GM19468 (cell line): ENCODE results near the gene DRAM1.
"Not testable (repeated sequence)": the region's sequence is repeated elsewhere in the genome, so short reads cannot be mapped to it uniquely, and the experiment has no call there.

Experiments used
- ATAC-seq: cut with Tn5 transposase; IDR thresholded peaks from one replicate; pipeline ENCODE4 v1.9.1; 2021; ENCODE audit warnings: mild to moderate bottlenecking, moderate library complexity, moderate number of reproducible peaks; ENCODE audit not compliant: unreplicated experiment; ENCODE audit errors: extremely low read depth

Gene DRAM1

GRCh38 chr12:101876861-101877805 is at the start of gene DRAM1:
Gene DRAM1, plus strand, starts transcription at chr12:101877580. Its CDS starts 210 bp downstream, at chr12:101877790.
- ATAC-seq, result peak; percentile 78

- no peak for ATAC-seq
These were observed 48.8 kb upstream of the DRAM1 start for GRCh38 chr12:101828463-101829196.

GRCh38 chr12:101829639-101830366 is 47.6 kb upstream of the DRAM1 start:
- no peak for ATAC-seq

GRCh38 chr12:101830367-101831325 is 46.7 kb upstream of the DRAM1 start, which contains the start of gene GNPTAB:
Gene GNPTAB, minus strand, starts transcription at chr12:101830959. Its CDS starts 284 bp downstream, at chr12:101830675.
- peak; percentile 87 for ATAC-seq

- ATAC-seq, result no peak
These were observed 45.4 kb upstream of the DRAM1 start for GRCh38 chr12:101832030-101832429.

GRCh38 chr12:101838628-101839323 is 38.6 kb upstream of the DRAM1 start:
- peak; percentile 37 for ATAC-seq

- no peak for ATAC-seq
These were observed 37.8 kb upstream of the DRAM1 start for GRCh38 chr12:101839324-101840283.

GRCh38 chr12:101841069-101841468 is 36.3 kb upstream of the DRAM1 start:
- no peak for ATAC-seq

- ATAC-seq, result no peak
These were observed 32.2 kb upstream of the DRAM1 start for GRCh38 chr12:101845137-101845711.

- no peak for ATAC-seq
These were observed 30.1 kb upstream of the DRAM1 start for GRCh38 chr12:101847325-101847724.

GRCh38 chr12:101850199-101850598 is 27.2 kb upstream of the DRAM1 start:
- no peak for ATAC-seq

GRCh38 chr12:101852998-101853397 is 24.4 kb upstream of the DRAM1 start:
- no peak for ATAC-seq

GRCh38 chr12:101854747-101855146 is 22.6 kb upstream of the DRAM1 start:
- ATAC-seq, result no peak

- ATAC-seq, result no peak
These were observed 22.0 kb upstream of the DRAM1 start for GRCh38 chr12:101855364-101855884.

- ATAC-seq, result no peak
These were observed 21.4 kb upstream of the DRAM1 start for GRCh38 chr12:101855976-101856375.

GRCh38 chr12:101856614-101857013 is 20.8 kb upstream of the DRAM1 start:
- not testable (repeated sequence) for ATAC-seq

- ATAC-seq, result no peak
These were observed 20.3 kb upstream of the DRAM1 start for GRCh38 chr12:101857043-101857558.
